DMS53 treated with DMSO at 0.1 percent for 48 hours (cell line): ENCODE measurements around the gene CNNM2.
A peak's percentile ranks its signal among the peaks of the same experiment; 100 is the strongest.
"Not testable (repeated sequence)": the region's sequence is repeated elsewhere in the genome, so short reads cannot be mapped to it uniquely, and the experiment has no call there.

Experiments
- DNase-seq: peaks from one replicate; lab custom pipeline; 2025; ENCODE audit not compliant: unreplicated experiment; lab: John Stamatoyannopoulos, UW

CNNM2 gene

GRCh38 chr10:103021900-103022293 is 103.8 kb downstream of the CNNM2 start:
- no peak for DNase-seq

GRCh38 chr10:103025696-103026095 is 107.6 kb downstream of the CNNM2 start:
- DNase-seq, result no peak

GRCh38 chr10:103038570-103038969 is 120.5 kb downstream of the CNNM2 start:
- DNase-seq, result no peak

- no peak for DNase-seq
Observed at GRCh38 chr10:103040418-103040817, 122.3 kb downstream of the CNNM2 start.

- no peak for DNase-seq
Observed at GRCh38 chr10:103041391-103041790, 123.3 kb downstream of the CNNM2 start.

- DNase-seq, result peak; percentile 6
Observed at GRCh38 chr10:103042129-103042528, 124.0 kb downstream of the CNNM2 start.

- no peak for DNase-seq
Observed at GRCh38 chr10:103042908-103043307, 124.8 kb downstream of the CNNM2 start.

GRCh38 chr10:103044942-103045489 is 126.9 kb downstream of the CNNM2 start:
- DNase-seq, result no peak

- DNase-seq, result no peak
Observed at GRCh38 chr10:103045961-103046360, 127.9 kb downstream of the CNNM2 start.

- DNase-seq, result no peak
Observed at GRCh38 chr10:103047381-103047780, 129.3 kb downstream of the CNNM2 start.

- DNase-seq, result no peak
Observed at GRCh38 chr10:103049237-103049636, 131.1 kb downstream of the CNNM2 start.

GRCh38 chr10:103053659-103054581 is 135.8 kb downstream of the CNNM2 start:
- DNase-seq, result peak; percentile 71

- no peak for DNase-seq
Observed at GRCh38 chr10:103054621-103055020, 136.5 kb downstream of the CNNM2 start.

- no peak for DNase-seq
Observed at GRCh38 chr10:103055105-103055504, 137.0 kb downstream of the CNNM2 start.

- DNase-seq, result no peak
Observed at GRCh38 chr10:103058034-103058433, 139.9 kb downstream of the CNNM2 start.

GRCh38 chr10:103060575-103060974 is 142.5 kb downstream of the CNNM2 start:
- no peak for DNase-seq

GRCh38 chr10:103062854-103063590 is 144.9 kb downstream of the CNNM2 start:
- DNase-seq, result no peak

GRCh38 chr10:103064956-103065355 is 146.9 kb downstream of the CNNM2 start:
- DNase-seq, result no peak

GRCh38 chr10:103066141-103067098 is 148.3 kb downstream of the CNNM2 start:
- DNase-seq, result no peak

GRCh38 chr10:103067099-103067477 is 149.0 kb downstream of the CNNM2 start:
- DNase-seq, result not testable (repeated sequence)

- DNase-seq, result no peak
Observed at GRCh38 chr10:103067484-103067883, 149.4 kb downstream of the CNNM2 start.
